ENCODE data around the gene FBXO21.

DNA sequence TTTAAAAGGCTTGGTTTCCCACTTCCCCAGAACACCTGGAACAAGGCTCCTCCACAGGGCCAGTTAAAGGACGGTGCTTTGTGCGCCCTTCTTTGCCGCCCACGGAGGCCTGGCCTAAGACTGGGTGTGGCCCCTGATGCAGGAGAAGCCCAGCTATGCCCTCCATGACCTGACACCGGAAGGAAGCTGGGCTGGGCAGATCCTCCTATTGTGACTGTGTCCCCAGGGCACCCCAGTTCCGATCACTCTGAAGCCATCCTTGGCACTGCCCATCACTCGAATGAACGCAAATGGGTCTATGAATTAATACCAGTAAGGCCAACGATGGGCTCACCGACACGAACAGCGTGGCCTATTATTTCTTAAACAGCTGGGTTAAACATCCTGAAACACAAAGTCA lies 42.6 kb downstream of the FBXO21 start:
- TF ChIP-seq, protein P1, sequence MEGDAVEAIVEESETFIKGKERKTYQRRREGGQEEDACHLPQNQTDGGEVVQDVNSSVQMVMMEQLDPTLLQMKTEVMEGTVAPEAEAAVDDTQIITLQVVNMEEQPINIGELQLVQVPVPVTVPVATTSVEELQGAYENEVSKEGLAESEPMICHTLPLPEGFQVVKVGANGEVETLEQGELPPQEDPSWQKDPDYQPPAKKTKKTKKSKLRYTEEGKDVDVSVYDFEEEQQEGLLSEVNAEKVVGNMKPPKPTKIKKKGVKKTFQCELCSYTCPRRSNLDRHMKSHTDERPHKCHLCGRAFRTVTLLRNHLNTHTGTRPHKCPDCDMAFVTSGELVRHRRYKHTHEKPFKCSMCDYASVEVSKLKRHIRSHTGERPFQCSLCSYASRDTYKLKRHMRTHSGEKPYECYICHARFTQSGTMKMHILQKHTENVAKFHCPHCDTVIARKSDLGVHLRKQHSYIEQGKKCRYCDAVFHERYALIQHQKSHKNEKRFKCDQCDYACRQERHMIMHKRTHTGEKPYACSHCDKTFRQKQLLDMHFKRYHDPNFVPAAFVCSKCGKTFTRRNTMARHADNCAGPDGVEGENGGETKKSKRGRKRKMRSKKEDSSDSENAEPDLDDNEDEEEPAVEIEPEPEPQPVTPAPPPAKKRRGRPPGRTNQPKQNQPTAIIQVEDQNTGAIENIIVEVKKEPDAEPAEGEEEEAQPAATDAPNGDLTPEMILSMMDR (conservative IDR thresholded peaks at IDR 0.05; ENCODE audit: low read depth, low read length) = no peak
- TF ChIP-seq POLR2A (IDR thresholded peaks at IDR 0.05; ENCODE audit: low read depth, low read length) = no peak
